Cardiac muscle cell (in vitro differentiated cells and primary cell): ENCODE data around the gene BAG2. TPM values are rescaled to one million over a fixed set of nuclear protein-coding genes. Genes with fewer than 3 reads are reported as not detected.

ENCODE experiments used
- DNase-seq, 2 donors: peaks; one replicate each; pipeline versions ENCODE4 v3.0.0 to v3.0.0-alpha.2; 2010 to 2017; ENCODE audit warnings: low read depth in 1 of 2, low spot score in 1 of 2
- H3K27ac ChIP-seq: fragments of 200-600 bp; sonication (generic); 2 replicates; pipeline ENCODE4 v1.5.1; 2016
- H3K27me3 ChIP-seq: fragments of 200-600 bp; sonication (generic); 2 replicates; pipeline ENCODE4 v1.6.0; 2016; ENCODE audit warnings: control low read depth
- H3K36me3 ChIP-seq: fragments of 200-600 bp; sonication (generic); 2 replicates; pipeline ENCODE4 v1.5.1; 2016; ENCODE audit warnings: control low read depth
- H3K4me1 ChIP-seq: fragments of 200-600 bp; sonication (generic); 2 replicates; pipeline ENCODE4 v1.8.1; 2017; ENCODE audit warnings: low read depth, mild to moderate bottlenecking, mixed run types
- H3K4me3 ChIP-seq: fragments of 200-600 bp; sonication (generic); 2 replicates; pipeline ENCODE4 v1.5.1; 2016; ENCODE audit warnings: mild to moderate bottlenecking
- H3K9me3 ChIP-seq: fragments of 200-600 bp; sonication (generic); 2 replicates; pipeline ENCODE4 v1.5.1; 2017; ENCODE audit warnings: low read depth, mild to moderate bottlenecking, control low read depth
- CTCF ChIP-seq: IDR thresholded peaks from 2 replicates; pipeline ENCODE4 v1.5.1; 2012; ENCODE audit warnings: low read depth, mild to moderate bottlenecking, low read length
- polyA plus RNA-seq: library from polyadenylated mRNA; unstranded; fragments of >200 nt; fragmentation: Nextera tagmentation; extraction: Ambion mirVana; gene quantifications from 2 replicates; pipeline ENCODE4 v1.2.1, GENCODE V29; 2016
- total RNA-seq: library from RNA; depleted of rRNA; stranded (reverse); fragments of >200 nt; gene quantifications from 2 replicates; pipeline ENCODE4 v1.2.3, GENCODE V29; 2016

BAG2 gene
- total and polyA plus RNA-seq, 2 experiments from 2014 or later = 6.6 to 8.7 TPM

DNA sequence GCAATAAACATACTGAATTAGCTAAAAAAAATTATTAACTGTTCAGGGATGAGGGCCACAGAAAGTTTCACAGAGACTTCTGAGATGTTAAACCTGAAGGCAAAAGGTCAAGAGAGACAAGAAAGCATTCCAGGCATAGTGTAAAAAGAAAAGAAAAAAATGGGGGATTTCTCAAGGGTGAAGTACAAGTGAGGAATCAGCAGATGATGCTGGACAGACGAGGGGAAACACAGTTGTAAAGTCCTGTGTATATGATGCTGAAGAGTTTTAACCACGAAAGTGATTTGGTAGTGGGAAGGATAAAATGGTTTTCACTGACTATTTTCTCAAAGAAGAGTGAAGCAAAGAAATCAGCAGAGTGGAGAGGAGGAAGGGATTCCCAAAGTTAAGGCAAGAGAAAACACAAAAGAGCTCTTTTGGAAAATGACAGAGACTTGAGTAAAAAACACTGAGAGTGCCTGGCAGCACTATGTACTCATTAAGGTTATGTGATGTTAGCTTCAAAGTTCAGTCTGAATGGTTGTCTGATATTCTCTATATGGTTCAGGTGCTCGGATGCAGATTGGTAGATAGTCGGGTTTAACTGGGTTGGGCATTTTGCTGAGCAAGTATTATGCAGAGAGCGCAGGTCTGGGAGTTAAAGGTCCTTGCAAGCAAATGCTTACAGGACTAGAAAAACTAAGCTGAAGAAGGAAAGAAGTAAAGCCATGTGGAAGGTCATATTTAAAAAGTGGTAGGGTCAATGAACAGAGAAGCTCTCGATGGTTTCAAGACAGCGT, 33.6 kb downstream of the BAG2 start:
- no peak overlapping the region for H3K4me3 ChIP-seq
- H3K27ac ChIP-seq = no peak overlapping the region
- no peaks in the 10 kb centered on the region for H3K9me3 ChIP-seq
- DNase-seq = no peak
- H3K4me1 ChIP-seq = no peaks in the 10 kb centered on the region
- H3K27me3 ChIP-seq = no peaks in the 10 kb centered on the region
- no peaks in the 10 kb centered on the region for H3K36me3 ChIP-seq
- no peak for TF ChIP-seq CTCF

- no peaks in the 10 kb centered on the region for H3K36me3 ChIP-seq
- peak in 1 of 2 donors; percentile 38 for DNase-seq
- TF ChIP-seq CTCF = no peak
- H3K27ac ChIP-seq = no peak overlapping the region
- no peak overlapping the region for H3K4me3 ChIP-seq
- no peaks in the 10 kb centered on the region for H3K27me3 ChIP-seq
- H3K9me3 ChIP-seq = no peaks in the 10 kb centered on the region
- no peaks in the 10 kb centered on the region for H3K4me1 ChIP-seq
These were observed 35.0 kb downstream of the BAG2 start for GRCh38 chr6:57207141-57207540.

- DNase-seq = peak in 1 of 2 donors; percentile 28
- H3K27me3 ChIP-seq = no peaks in the 10 kb centered on the region
- H3K4me1 ChIP-seq = no peaks in the 10 kb centered on the region
- no peak overlapping the region for H3K4me3 ChIP-seq
- H3K27ac ChIP-seq = no peak overlapping the region
- H3K36me3 ChIP-seq = no peaks in the 10 kb centered on the region
- TF ChIP-seq CTCF = no peak
- H3K9me3 ChIP-seq = no peaks in the 10 kb centered on the region
These were observed 35.7 kb downstream of the BAG2 start for GRCh38 chr6:57207872-57208271.

GRCh38 chr6:57209030-57209429, 36.9 kb downstream of the BAG2 start:
- no peak for TF ChIP-seq CTCF
- H3K36me3 ChIP-seq = no peaks in the 10 kb centered on the region
- no peaks in the 10 kb centered on the region for H3K9me3 ChIP-seq
- no peaks in the 10 kb centered on the region for H3K27me3 ChIP-seq
- DNase-seq = no peak
- no peak overlapping the region for H3K4me3 ChIP-seq
- H3K4me1 ChIP-seq = no peaks in the 10 kb centered on the region
- no peak overlapping the region for H3K27ac ChIP-seq

GRCh38 chr6:57210060-57210459, 37.9 kb downstream of the BAG2 start:
- H3K4me1 ChIP-seq = no peaks in the 10 kb centered on the region
- no peaks in the 10 kb centered on the region for H3K36me3 ChIP-seq
- TF ChIP-seq CTCF = no peak
- H3K27me3 ChIP-seq = no peaks in the 10 kb centered on the region
- H3K27ac ChIP-seq = no peak overlapping the region
- no peak overlapping the region for H3K4me3 ChIP-seq
- DNase-seq = no peak
- H3K9me3 ChIP-seq = no peaks in the 10 kb centered on the region
